ENCODE results near the gene ADAD2.
"Not testable (repeated sequence)": the region's sequence is repeated elsewhere in the genome, so short reads cannot be mapped to it uniquely, and the experiment has no call there.

The ADAD2 gene

GRCh38 chr16:84197466-84198128, 6.6 kb downstream of the ADAD2 start:
- DNase-seq = no peak

DNA sequence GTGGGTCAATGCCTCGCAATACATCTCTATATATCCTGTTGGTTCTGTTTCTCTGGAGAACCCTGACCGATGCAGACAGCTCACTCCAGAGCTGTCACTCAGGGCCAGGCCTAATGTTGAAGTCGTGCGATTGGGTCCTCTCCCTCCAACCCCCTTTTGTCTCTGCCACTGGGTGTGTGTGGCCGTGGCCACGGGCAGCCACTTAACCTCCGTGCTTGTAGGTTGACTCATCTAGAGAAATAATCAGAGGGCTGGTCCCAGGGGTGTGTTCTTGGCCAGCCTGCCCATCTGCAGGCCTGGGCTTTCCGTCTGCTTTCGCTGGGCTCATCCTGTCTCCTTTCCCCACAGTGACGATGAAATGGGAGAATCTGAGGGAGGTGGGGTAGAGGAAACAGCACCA, 7.4 kb downstream of the ADAD2 start:
- DNase-seq = no peak

DNA sequence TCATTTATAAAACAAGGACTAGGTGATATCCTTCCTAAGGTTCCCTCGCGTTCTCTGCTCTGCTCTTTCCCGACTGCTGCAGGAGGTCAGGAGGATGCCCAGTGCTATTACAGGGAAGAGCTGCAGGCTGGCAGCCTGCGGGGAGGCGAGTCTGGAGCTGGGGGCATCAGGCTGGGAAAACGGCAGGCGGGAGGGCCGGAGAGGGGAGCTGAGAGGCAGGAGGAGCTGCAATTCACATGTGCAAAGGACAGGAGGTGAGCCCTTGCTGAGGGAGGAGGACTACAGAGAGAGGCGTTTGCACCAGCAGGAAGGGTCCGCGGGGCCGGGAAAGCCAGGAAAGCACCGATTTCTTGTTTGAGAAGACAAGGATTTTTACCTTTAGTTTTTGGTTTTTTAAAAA, 8.1 kb downstream of the ADAD2 start:
- DNase-seq = no peak

- no peak for DNase-seq
These were observed 8.9 kb downstream of the ADAD2 start for GRCh38 chr16:84199861-84200260.

DNA sequence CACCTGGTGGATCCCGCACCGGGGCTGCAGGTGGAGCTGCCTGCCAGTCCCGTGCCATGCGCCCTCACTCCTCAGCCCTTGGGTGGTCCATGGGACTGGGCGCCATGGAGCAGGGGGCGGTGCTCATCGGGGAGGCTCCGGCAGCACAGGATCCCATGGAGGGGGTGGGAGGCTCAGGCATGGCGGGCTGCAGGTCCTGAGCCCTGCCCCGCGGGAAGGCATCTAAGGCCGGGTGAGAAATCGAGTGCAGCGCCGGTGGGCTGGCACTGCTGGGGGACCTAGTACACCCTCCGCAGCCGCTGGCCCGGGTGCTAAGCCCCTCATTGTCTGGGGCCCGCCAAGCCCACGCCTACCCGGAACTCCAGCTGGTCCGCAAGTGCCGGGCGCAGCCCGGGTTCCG, 13.6 kb downstream of the ADAD2 start:
- not testable (repeated sequence) for DNase-seq

- not testable (repeated sequence) for DNase-seq
These were observed 14.2 kb downstream of the ADAD2 start for GRCh38 chr16:84205123-84205522.

DNA sequence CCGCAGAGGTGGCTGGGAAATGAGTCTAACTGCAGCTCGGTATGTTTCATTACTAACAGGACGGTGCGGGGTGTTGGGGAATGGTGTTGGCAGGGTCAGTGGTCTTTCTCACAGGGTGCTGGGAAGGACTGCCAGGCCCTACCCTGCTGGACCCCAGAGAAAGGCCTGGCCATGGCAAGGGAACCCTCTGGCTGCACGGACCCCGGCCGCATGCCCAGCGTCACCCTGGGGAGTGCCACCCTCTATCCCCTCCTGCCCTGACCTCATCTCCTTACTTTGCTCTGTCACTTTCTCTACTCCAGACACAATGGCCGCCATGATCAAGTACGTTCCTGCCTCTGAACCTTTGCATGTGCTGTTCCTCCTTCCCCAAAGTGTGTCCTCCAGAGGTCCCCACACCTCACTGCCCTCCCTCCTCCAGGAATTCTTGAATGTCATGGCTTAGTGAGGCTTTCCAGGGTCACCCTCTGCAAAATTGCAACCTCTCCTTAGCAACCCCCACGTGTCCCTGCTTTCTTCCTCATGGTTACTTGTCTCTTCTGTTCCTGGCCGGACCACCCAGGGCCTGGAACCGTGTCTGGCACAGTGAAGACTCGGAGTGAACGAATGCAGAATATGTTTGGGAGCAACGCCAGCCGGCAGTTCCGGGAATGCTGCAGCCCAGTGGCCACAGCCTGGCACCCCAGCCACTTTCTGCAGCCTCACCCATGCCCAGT, 15.2 kb downstream of the ADAD2 start:
- DNase-seq = no peak

DNA sequence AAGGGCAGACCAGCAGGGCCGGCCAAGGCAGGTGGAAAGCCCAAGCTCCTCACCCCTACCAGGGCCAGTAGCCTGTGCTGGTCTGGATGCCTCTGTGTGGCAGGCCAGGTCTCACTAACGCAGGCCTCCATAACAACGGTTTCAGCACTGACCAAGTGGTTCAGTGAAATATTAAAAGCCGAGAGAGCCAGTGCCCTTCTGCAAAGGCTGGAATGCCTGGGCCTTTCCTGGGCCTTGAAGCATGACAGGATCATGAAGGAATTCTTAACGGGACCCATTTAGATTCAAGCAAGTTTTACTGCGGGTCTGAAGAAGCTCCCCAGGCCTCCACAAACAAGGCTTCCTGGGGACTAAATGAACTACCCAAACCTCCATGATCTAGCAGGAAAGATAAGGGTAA, 16.3 kb downstream of the ADAD2 start:
- no peak for DNase-seq

GRCh38 chr16:84207879-84208278, 16.9 kb downstream of the ADAD2 start:
- DNase-seq = no peak

- DNase-seq = no peak
These were observed 19.0 kb downstream of the ADAD2 start for GRCh38 chr16:84209989-84210388.

DNA sequence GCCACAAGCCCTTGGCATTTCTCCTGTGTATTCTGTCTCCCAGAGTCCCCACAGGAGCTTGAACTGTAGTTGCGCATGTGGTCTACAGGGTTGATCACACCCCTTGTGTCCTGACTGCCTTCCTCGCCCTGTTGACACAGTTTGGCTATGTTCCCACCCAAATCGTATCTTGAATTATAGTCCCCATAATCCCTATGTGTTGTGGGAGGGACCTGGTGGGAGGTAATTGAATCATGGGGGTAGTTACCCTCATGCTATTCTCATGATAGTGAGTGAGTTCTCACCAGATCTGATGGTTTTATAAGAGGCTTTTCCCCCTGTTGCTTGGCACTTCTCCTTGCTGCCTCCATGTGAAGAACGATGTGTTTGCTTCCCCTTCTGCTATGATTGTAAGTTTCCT, 21.2 kb downstream of the ADAD2 start:
- DNase-seq = no peak

DNA sequence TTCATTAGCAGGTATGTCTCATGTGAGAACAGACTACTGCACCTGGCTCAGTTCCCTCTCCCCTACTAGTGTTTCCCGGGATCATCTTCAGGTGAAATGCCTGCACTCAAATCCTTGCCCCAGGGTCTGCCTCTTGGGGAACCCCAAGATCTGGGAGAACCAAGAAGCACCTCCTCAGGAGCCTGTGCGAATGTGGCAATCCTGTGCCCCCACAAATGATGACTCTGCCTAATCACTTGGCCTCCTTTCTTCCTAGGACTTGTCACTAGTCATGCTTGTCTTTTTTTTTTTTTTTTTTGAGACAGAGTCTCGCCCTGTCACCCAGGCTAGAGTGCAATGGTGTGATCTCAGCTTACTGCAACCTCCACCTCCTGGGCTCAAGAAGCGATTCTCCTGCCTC, 21.7 kb downstream of the ADAD2 start:
- DNase-seq = no peak

DNA sequence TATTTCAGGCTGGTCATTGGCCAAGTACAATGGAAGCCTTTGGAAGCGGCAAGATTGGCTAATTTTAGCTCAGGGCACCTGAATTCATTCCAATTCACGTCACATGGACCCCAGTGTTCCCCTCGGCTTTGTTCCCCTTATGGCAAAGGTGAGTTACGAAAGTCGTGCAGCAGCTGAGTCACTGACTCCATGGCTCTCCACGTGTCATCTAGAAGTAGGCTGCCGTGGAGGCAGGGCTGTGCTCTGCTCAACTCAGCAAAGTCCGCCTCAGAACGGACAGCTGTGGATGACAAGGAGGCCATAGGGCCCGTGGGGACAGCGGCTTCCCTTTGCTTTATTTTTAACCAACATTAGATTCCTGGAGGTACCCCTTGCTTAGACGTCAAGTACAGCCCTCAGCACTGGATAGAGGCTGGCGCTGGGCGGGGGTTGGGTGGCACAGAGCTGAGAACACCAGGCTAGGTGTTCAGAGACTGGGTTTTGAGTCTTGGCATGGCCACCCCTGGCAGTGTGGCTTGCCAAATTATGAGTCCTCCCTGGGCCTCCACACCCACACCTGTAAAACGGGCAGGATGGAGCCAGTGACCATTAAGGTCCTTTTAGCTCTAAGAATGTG, 23.6 kb downstream of the ADAD2 start:
- DNase-seq = no peak

- DNase-seq = no peak
These were observed 24.6 kb downstream of the ADAD2 start for GRCh38 chr16:84215531-84215930.

GRCh38 chr16:84216144-84216543, 25.2 kb downstream of the ADAD2 start:
- not testable (repeated sequence) for DNase-seq

DNA sequence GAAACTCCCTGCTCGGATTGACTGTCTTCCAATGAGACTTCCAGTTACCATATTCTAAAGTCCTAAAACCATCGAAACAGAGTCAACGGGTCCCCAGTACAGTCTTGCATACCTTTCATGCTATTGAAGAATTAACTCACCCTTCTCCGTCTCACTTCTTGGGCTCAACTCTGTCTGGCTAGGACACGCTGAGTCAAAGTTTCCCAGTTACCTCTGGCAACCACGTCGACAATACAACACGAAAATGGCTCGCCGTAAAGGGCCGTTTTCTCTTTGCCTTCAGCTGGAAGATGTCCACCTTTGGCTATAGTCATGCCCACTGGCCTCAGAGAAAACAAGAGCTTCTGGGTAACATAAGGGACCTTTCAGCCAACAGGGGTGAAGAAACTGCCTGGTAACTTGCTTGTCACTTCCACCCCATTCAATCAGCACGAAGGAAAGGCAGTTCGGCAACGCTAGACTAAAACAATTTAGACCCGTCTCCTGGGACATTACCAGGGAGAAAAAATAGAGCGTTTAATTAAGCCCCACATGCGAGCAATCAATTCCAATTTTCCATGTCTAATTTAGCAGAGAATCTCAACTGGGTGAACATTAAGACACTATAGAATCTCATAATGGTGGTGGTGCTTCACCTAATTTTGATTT, 27.3 kb downstream of the ADAD2 start:
- DNase-seq = no peak

- no peak for DNase-seq
These were observed 28.0 kb downstream of the ADAD2 start for GRCh38 chr16:84218956-84219355.

DNA sequence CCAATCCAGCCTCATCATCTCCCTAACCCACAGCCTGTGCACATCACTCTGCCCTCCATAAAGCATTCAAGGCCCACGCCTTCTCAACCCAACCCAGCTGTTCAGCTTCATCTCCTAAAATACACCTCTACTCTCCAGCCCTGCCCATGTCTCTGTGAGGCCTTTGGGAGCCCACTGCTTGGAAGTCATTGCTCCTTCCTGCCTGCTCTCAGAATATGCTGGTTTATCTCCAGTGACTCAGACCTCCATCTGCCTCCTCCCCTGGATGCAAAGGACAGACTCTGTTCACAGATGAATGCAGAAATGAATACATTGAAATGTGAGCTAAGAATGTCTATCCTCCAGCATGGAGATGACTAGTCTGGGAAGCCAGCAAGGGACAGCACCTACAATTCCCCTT, 29.9 kb downstream of the ADAD2 start:
- DNase-seq = no peak

DNA sequence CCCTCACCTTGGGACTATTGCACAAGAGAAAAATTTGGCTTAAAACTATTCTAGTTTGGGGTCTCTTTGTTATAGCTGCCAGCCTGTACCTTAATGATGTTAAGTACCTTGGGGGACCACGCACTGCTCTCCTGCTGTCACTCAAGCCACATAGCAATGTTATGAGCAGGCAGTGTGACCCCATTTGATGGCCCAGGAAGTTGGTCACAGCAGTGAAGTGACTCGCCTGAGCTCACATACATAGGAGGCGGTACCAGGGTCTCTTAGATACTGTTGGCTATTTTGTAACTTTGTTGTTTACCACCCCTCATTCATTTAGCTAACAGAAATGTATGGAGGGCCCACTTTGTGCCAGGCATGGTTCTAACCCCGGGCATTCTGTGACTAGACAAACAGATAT, 32.5 kb downstream of the ADAD2 start:
- no peak for DNase-seq

DNA sequence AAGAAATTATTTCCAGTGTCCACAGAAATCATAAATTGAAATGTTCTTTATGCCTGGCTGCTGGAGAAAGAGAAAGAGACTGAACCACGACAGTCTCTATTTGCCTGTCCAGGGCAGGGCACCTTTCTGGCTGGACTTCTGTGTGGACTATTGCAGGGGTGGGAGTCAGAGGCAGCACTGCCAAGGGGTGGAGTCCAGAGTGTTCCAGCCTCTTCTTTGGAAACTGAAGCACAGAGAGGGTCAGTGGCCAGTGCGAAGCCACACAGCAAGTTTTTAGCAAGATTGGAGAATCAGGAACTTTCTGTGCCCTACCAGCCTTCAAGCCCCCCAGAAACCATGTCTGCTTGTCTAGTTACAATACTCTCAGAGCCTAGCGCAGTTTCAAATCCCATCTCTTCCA, 33.6 kb downstream of the ADAD2 start:
- DNase-seq = no peak

DNA sequence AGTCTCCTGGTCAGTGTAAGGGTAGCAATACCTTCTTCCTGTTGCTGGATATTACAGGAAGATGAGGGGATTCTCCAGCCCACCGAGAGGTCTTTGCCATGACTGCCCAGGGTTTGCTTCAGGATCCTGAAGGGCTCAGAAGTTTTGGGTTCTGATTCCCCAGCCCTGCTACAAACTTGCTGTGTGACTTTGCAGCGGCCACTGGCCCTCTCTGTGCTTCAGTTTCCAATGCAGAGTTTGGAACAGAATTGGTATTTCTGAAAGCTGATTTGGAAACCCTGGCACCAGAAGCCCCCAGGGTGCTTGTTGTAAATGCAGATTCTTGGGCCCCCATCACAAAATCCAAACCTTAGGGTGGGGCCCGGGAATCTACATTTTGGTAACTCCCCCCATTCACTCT, 34.2 kb downstream of the ADAD2 start:
- DNase-seq = no peak

GRCh38 chr16:84225571-84225970, 34.6 kb downstream of the ADAD2 start:
- DNase-seq = no peak

DNA sequence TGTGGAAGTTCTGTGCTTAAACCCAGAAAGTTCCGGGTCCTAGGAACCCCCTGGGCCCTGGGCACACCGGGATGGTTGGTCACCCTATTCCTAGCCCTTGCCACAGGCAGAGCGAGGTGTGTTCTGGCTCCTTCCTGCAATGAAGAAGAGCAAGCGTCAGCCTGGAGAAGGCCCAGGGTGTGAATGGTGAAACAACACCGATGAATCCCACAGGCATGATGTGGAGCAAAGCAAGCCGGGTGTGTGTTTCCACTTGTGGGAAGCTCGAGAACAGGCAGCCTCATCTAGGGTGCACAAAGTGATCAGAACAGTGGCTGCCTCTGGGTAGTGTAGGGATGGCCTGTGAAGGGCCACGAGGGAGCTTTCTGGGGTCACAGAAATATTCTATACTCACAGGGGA, 35.1 kb downstream of the ADAD2 start:
- DNase-seq = no peak

GRCh38 chr16:84227548-84227947, 36.6 kb downstream of the ADAD2 start:
- DNase-seq = no peak

All from NCI-H1417 treated with DMSO at 0.1 percent for 48 hours (cell line).